GM20000 (cell line): ENCODE data around the gene PKDREJ.

Source experiments
- DNase-seq: peaks from one replicate; pipeline ENCODE4 v3.0.0; 2012; ENCODE audit warnings: low spot score
- CTCF ChIP-seq: IDR thresholded peaks from 2 replicates; pipeline ENCODE4 v1.5.1; 2012; ENCODE audit warnings: mild to moderate bottlenecking, control low read depth; ENCODE audit errors: extremely low read depth, missing control alignments

The PKDREJ gene

DNA sequence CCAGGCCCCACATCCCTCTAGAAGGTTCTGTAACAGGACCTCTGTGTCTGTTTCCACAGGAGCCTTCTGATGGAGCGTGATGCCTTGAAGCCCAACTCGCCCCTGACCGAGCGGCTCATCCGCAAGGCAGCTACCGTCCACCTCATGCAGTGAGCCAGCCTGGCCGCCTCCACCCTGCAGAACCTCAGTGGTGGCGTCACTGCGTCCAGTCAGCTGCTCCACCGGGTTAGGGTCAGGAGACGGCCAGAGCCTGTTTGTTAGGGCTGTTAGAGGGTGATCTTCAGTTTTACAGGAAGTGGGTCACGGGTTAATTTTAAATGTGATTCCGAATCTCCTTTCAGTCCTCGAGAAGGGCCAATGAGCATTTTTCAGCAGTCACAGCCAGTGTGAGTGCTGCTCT is 29.6 kb upstream of the PKDREJ start:
- DNase-seq, result no peak
- no peak for TF ChIP-seq CTCF

GRCh38 chr22:46292173-46292572 is 29.0 kb upstream of the PKDREJ start:
- no peak for TF ChIP-seq CTCF
- DNase-seq, result no peak

- TF ChIP-seq CTCF, result no peak
- DNase-seq, result no peak
Observed at GRCh38 chr22:46290843-46291785, 28.0 kb upstream of the PKDREJ start.

DNA sequence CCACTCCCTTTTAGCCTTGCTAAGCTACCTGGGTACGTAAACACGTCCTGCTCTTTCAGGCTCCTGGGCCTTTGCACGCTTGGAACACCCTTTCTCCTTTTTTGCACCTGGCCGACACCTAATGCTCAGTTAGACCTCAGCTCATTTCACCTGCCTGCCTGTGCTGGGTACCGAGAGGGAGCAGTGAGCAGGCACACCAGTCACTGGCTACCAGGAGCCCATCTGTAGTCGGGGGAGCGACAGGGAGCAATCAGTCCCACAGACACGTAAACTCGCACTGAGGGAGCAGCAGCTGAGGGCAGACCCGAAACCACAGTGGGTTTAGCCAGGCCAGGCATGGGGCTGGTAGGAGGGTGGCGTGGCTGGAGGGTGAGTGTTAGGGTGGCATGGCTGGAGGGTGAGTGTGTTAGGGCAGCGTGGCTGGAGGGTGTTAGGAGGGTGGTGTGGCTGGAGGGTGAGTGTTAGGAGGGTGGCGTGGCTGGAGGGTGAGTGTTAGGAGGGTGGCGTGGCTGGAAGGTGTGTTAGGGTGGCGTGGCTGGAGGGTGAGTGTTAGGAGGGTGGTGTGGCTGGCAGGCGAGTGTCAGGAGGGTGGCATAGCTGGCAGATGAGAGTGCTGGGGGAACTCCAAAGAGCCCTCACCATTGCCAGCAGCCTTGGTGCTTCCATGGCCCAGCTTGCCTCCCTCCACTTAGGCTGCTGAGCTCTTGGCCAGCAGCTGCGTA is 27.1 kb upstream of the PKDREJ start:
- no peak for TF ChIP-seq CTCF
- no peak for DNase-seq

DNA sequence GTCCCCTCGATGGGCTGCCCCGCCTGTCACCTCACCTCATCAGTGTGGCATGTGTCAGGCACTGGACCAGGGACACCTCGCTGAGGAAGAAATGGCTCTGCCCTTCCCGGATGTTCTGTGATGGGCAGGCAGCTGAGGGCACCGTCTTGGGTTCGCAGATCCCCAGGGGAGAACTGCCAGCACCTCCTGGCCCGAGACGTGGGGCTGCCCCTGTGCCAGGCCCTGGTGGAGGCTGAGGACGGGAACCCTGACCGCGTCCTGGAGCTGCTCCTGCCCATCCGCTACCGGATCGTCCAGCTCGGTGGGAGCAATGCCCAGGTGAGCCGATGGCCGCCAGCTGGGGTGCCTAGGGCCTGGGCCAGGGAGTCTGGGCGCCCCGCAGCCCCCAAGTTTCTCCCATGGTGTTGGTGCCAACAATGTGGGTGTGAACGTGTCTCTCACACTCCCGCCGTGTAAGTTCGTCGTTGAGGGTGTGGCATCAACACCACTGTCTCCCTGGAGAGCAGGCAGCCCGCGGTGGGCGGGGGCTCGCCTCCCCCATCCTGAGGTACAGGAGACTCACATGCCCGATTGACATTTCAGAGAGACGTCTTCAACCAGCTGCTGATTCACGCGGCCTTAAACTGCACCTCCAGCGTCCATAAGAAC is 26.2 kb upstream of the PKDREJ start:
- no peak for DNase-seq

GRCh38 chr22:46288846-46289243 is 25.7 kb upstream of the PKDREJ start:
- DNase-seq, result no peak
- no peak for TF ChIP-seq CTCF

More for the DNA sequence above, 26.2 kb upstream of the PKDREJ start:
- TF ChIP-seq CTCF, result no peak
